Panc1 (cell line): ENCODE measurements around the gene OSTC. TPM values are rescaled to one million over a fixed set of nuclear protein-coding genes. Genes with fewer than 3 reads are reported as not detected.
A peak's percentile ranks its signal among the peaks of the same experiment; 100 is the strongest.

Experiments used
- ATAC-seq: fragments of 200-7000 bp; cut with Tn5 transposase; 2 replicates; pipeline ENCODE4 v1.9.1; 2020; ENCODE audit warnings: mild to moderate bottlenecking, moderate library complexity
- BruUV-seq: library from RNA; stranded (reverse); fragments of 400-500 nt; replicated peaks from 2 replicates; lab custom pipeline; 2021; lab: Mats Ljungman, UMichigan
- CTCF ChIA-PET: fragments of 300-600 bp; sonication (Branson Sonifier 250); formaldehyde crosslinking; loops from one replicate; lab custom pipeline; 2022; ENCODE audit warnings: antibody characterized with exemption; lab: Charles Lee
- POLR2A ChIA-PET: fragments of 300-600 bp; sonication (Branson Sonifier 250); formaldehyde crosslinking; loops from one replicate; lab custom pipeline; 2022; ENCODE audit warnings: antibody characterized with exemption; lab: Charles Lee
- DNase-seq: peaks from one replicate; pipeline ENCODE4 v3.0.0-alpha.2; 2010; ENCODE audit warnings: low read depth, low spot score
- H3K27ac ChIP-seq: 2 replicates; pipeline ENCODE4 v1.5.1; 2011; ENCODE audit warnings: mild to moderate bottlenecking, low read length, inconsistent platforms
- H3K27me3 ChIP-seq: fragments of 200-500 bp; sonication (Bioruptor generic); 2 replicates; pipeline ENCODE4 v1.6.0; 2014; ENCODE audit warnings: low read length, inconsistent platforms; ENCODE audit not compliant: control insufficient read depth, insufficient read depth
- H3K36me3 ChIP-seq: fragments of 200-500 bp; sonication (Bioruptor generic); 2 replicates; pipeline ENCODE4 v1.5.1; 2014; ENCODE audit warnings: inconsistent platforms, mild to moderate bottlenecking, low read length, moderate library complexity; ENCODE audit not compliant: control insufficient read depth, insufficient read depth
- H3K4me1 ChIP-seq: 2 replicates; pipeline ENCODE4 v1.5.1; 2011; ENCODE audit warnings: inconsistent platforms, mild to moderate bottlenecking, low read length, moderate library complexity; ENCODE audit not compliant: control insufficient read depth, insufficient read depth
- H3K4me3 ChIP-seq, 2 experiments: 2 replicates each; pipeline ENCODE4 v1.5.1; 2011 to 2012; ENCODE audit warnings: low read depth in 2 of 2, low read length in 2 of 2, mild to moderate bottlenecking in 2 of 2, inconsistent platforms in 1 of 2, moderate library complexity in 1 of 2
- H3K9me3 ChIP-seq: fragments of 200-500 bp; sonication (Bioruptor generic); 2 replicates; pipeline ENCODE4 v1.5.1; 2014; ENCODE audit warnings: low read depth, mild to moderate bottlenecking, inconsistent platforms, low read length, moderate library complexity; ENCODE audit not compliant: control insufficient read depth, insufficient read depth
- CTCF ChIP-seq: fragments of 450-650 bp; IDR thresholded peaks from 2 replicates; pipeline ENCODE4 v1.5.1; 2017; ENCODE audit warnings: mild to moderate bottlenecking
- POLR2AphosphoS5 ChIP-seq: IDR thresholded peaks from 2 replicates; pipeline ENCODE4 v1.6.1; 2012; ENCODE audit warnings: mild to moderate bottlenecking, low read depth, low read length, moderate library complexity
- SIN3A ChIP-seq: IDR thresholded peaks from 2 replicates; pipeline ENCODE4 v1.6.1; 2012; ENCODE audit warnings: low read depth, mild to moderate bottlenecking, low read length, moderate library complexity, borderline replicate concordance; ENCODE audit not compliant: insufficient read depth
- TCF7L2 ChIP-seq: IDR thresholded peaks from 2 replicates; pipeline ENCODE4 v1.6.1; 2011; ENCODE audit warnings: mild to moderate bottlenecking, low read depth, low read length, inconsistent platforms
- in situ Hi-C: cut with HindIII; loops from 2 replicates; pipeline ENCODE4 v1.10.0; 2016; ENCODE audit warnings: low sequenced_read_pairs, low pct_unique_long_range_greater_than_20kb
- intact Hi-C: fragments of 100-400 bp; cut with micrococcal nuclease; formaldehyde crosslinking; loops from one replicate; pipeline ENCODE4 v1.10.0; 2022; ENCODE audit not compliant: unreplicated experiment
- total RNA-seq: library from RNA; stranded (reverse); gene quantifications from one replicate; pipeline ENCODE4 v1.2.1, GENCODE V29; 2021; ENCODE audit not compliant: unreplicated experiment
- TF ChIP-seq, protein P1 (sequence below), 2 experiments: IDR thresholded peaks; 2 replicates each; pipeline ENCODE4 v1.6.1; 2011 to 2012; ENCODE audit warnings: low read depth in 2 of 2, control low read depth in 1 of 2, low read length in 1 of 2, mild to moderate bottlenecking in 1 of 2, moderate library complexity in 1 of 2; ENCODE audit not compliant: insufficient read depth in 1 of 2

OSTC gene
- total RNA-seq, 1 experiment from 2014 or later = 57.8 TPM

DNA sequence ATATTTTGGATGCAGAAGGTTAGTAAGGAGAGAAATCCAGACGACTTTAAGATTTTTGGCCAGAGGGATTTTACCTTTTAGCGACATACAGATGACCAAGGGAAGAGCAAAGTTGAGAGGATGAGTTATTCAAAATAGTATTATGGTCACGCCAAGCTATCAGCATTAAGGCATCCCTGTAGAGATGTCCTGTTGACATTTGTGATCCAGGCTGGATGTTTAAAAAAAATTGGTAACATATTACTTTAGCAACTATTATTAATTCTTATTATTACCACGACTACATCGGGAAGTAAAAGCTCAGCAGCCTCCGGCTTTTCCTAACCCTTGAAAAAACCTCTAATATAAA is 562 bp upstream of the OSTC start:
- TF ChIP-seq POLR2AphosphoS5 (no peak), CTCF (no peak), SIN3A (no peak), TCF7L2 (no peak)
- TF ChIP-seq, protein P1, sequence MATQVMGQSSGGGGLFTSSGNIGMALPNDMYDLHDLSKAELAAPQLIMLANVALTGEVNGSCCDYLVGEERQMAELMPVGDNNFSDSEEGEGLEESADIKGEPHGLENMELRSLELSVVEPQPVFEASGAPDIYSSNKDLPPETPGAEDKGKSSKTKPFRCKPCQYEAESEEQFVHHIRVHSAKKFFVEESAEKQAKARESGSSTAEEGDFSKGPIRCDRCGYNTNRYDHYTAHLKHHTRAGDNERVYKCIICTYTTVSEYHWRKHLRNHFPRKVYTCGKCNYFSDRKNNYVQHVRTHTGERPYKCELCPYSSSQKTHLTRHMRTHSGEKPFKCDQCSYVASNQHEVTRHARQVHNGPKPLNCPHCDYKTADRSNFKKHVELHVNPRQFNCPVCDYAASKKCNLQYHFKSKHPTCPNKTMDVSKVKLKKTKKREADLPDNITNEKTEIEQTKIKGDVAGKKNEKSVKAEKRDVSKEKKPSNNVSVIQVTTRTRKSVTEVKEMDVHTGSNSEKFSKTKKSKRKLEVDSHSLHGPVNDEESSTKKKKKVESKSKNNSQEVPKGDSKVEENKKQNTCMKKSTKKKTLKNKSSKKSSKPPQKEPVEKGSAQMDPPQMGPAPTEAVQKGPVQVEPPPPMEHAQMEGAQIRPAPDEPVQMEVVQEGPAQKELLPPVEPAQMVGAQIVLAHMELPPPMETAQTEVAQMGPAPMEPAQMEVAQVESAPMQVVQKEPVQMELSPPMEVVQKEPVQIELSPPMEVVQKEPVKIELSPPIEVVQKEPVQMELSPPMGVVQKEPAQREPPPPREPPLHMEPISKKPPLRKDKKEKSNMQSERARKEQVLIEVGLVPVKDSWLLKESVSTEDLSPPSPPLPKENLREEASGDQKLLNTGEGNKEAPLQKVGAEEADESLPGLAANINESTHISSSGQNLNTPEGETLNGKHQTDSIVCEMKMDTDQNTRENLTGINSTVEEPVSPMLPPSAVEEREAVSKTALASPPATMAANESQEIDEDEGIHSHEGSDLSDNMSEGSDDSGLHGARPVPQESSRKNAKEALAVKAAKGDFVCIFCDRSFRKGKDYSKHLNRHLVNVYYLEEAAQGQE (IDR thresholded peaks at IDR 0.05; ENCODE audit: insufficient read depth in 1 of 2, low read depth in 2 of 2, low read length in 1 of 2) = no peak
- Histone ChIP-seq H3K36me3 (peaks cover 8% of the 10 kb centered on the region; the same call in 1 of the 2 replicates), H3K4me3 (peak overlapping the region; percentile 98 to 99), H3K27me3 (no peaks in the 10 kb centered on the region), H3K27ac (peak overlapping the region; percentile 90), H3K9me3 (no peaks in the 10 kb centered on the region), H3K4me1 (no peaks in the 10 kb centered on the region; the same call in 1 of the 2 replicates)
- no TSS peak for BruUV-seq
- in situ Hi-C loops = no loop called here
- intact Hi-C loops = no loop called here
- DNase-seq = no peak
- POLR2A ChIA-PET = interaction anchor here (0.6 kb wide), 1 partner anchor 929 kb away, joined by 7 read pairs; no protein-coding TSS in a partner anchor
- peak; percentile 52 for ATAC-seq
- CTCF ChIA-PET = no interaction called here

GRCh38 chr4:108651014-108651791 is 804 bp downstream of the OSTC start:
- no peaks in the 10 kb centered on the region for H3K9me3 ChIP-seq
- H3K4me3 ChIP-seq = peak overlapping the region; percentile 98 to 99
- intact Hi-C loops = no loop called here
- ATAC-seq (no peak), DNase-seq (no peak)
- H3K27ac ChIP-seq = peak overlapping the region; percentile 90
- no peaks in the 10 kb centered on the region for H3K27me3 ChIP-seq
- in situ Hi-C loops = no loop called here
- BruUV-seq = no TSS peak
- TF ChIP-seq, protein P1 (IDR thresholded peaks at IDR 0.05; ENCODE audit: insufficient read depth in 1 of 2, low read depth in 2 of 2, low read length in 1 of 2) = no peak
- TF ChIP-seq POLR2AphosphoS5 (no peak), TCF7L2 (no peak), SIN3A (no peak), CTCF (no peak)
- peaks cover 8% of the 10 kb centered on the region; the same call in 1 of the 2 replicates for H3K36me3 ChIP-seq
- ChIA-PET CTCF (no interaction called here), POLR2A (no interaction called here)
- H3K4me1 ChIP-seq = no peaks in the 10 kb centered on the region; the same call in 1 of the 2 replicates
